Endothelial cell (in vitro differentiated cells): Measurements from ENCODE around the gene DIP2C. TPM values are rescaled to one million over a fixed set of nuclear protein-coding genes. Genes with fewer than 3 reads are reported as not detected.

Experiments used
- DNase-seq: peaks from one replicate; pipeline ENCODE4 v3.0.0; 2021; ENCODE audit warnings: low spot score
- H3K27ac Mint-ChIP-seq: one replicate; pipeline ENCODE4 v1.8.0; 2021; ENCODE audit warnings: mixed read lengths, inconsistent platforms; ENCODE audit not compliant: unreplicated experiment
- H3K27me3 Mint-ChIP-seq: one replicate; pipeline ENCODE4 v1.8.0; 2021; ENCODE audit warnings: mild to moderate bottlenecking, moderate library complexity, mixed read lengths, inconsistent platforms; ENCODE audit not compliant: unreplicated experiment
- H3K36me3 Mint-ChIP-seq: one replicate; pipeline ENCODE4 v1.8.0; 2021; ENCODE audit warnings: mild to moderate bottlenecking, low read depth, mixed read lengths, inconsistent platforms; ENCODE audit not compliant: unreplicated experiment
- H3K4me1 Mint-ChIP-seq: one replicate; pipeline ENCODE4 v1.8.0; 2021; ENCODE audit warnings: mild to moderate bottlenecking, mixed read lengths, inconsistent platforms; ENCODE audit not compliant: unreplicated experiment
- H3K4me3 Mint-ChIP-seq: one replicate; pipeline ENCODE4 v1.8.0; 2021; ENCODE audit warnings: mild to moderate bottlenecking, mixed read lengths, inconsistent platforms; ENCODE audit not compliant: unreplicated experiment
- H3K9me3 Mint-ChIP-seq: one replicate; pipeline ENCODE4 v1.8.0; 2021; ENCODE audit warnings: mixed read lengths, inconsistent platforms; ENCODE audit not compliant: unreplicated experiment
- total RNA-seq: library from RNA; stranded (reverse); fragmentation: NEBNext Ultra II Directional; extraction: Animal tissue kit (Norgen Biotek cat#: 25700); gene quantifications from one replicate; pipeline ENCODE4 v1.2.1, GENCODE V29; 2021; ENCODE audit not compliant: unreplicated experiment
- TF ChIP-seq, protein P1 (sequence below): fragments of 200-600 bp; sonication (generic); IDR thresholded peaks from one replicate; pipeline ENCODE4 v1.5.0; 2021; ENCODE audit warnings: antibody characterized with exemption; ENCODE audit not compliant: unreplicated experiment

Gene DIP2C
- total RNA-seq, 1 donor from 2014 or later, result 13.1 TPM

DNA sequence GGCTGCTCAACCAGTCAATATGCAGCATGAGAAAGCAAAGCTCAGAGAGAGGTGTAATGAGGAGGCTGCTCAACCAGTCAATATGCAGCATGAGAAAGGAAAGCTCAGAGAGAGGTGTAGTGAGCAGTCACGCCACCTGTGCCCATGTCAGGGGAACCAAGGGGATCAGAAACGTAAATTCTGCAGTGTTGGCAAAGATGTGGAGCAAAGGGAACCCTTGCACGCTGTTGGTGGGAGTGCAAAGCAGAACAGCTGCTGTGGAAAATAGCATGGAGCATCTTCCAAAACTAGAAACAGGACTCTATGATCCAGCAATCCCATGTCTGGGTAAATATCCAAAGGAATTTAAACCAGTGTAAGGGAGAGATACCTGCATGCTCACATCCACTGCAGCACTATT is 194.9 kb downstream of the DIP2C start:
- peaks cover 4% of the 10 kb centered on the region for H3K36me3 Mint-ChIP-seq
- no peaks in the 10 kb centered on the region for H3K9me3 Mint-ChIP-seq
- TF ChIP-seq, protein P1, sequence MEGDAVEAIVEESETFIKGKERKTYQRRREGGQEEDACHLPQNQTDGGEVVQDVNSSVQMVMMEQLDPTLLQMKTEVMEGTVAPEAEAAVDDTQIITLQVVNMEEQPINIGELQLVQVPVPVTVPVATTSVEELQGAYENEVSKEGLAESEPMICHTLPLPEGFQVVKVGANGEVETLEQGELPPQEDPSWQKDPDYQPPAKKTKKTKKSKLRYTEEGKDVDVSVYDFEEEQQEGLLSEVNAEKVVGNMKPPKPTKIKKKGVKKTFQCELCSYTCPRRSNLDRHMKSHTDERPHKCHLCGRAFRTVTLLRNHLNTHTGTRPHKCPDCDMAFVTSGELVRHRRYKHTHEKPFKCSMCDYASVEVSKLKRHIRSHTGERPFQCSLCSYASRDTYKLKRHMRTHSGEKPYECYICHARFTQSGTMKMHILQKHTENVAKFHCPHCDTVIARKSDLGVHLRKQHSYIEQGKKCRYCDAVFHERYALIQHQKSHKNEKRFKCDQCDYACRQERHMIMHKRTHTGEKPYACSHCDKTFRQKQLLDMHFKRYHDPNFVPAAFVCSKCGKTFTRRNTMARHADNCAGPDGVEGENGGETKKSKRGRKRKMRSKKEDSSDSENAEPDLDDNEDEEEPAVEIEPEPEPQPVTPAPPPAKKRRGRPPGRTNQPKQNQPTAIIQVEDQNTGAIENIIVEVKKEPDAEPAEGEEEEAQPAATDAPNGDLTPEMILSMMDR, result no peak
- no peak overlapping the region for H3K27ac Mint-ChIP-seq
- no peak overlapping the region for H3K4me3 Mint-ChIP-seq
- H3K27me3 Mint-ChIP-seq, result peaks cover 3% of the 10 kb centered on the region
- DNase-seq, result no peak
- H3K4me1 Mint-ChIP-seq, result peaks cover 17% of the 10 kb centered on the region

DNA sequence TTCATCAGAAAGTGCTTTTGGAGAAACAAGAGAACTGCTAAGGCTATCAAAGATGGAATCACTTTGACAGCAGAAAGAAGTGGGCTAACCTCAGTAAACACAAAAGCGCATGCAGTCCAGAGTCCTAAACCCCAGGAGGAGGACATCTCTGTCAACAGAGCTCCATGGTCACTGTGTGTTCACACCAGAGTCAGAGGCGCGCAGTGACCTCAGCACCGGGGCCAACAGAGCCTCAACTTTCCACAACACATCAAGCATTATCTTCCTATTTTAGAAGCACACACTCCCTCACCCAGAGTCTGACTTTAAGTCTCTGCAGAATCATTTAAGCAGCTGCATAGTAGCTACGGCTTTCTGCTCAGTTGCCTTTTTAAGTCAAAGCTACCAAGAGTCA is 195.3 kb downstream of the DIP2C start:
- no peak overlapping the region for H3K4me3 Mint-ChIP-seq
- peaks cover 4% of the 10 kb centered on the region for H3K36me3 Mint-ChIP-seq
- peaks cover 3% of the 10 kb centered on the region for H3K27me3 Mint-ChIP-seq
- DNase-seq, result no peak
- H3K9me3 Mint-ChIP-seq, result no peaks in the 10 kb centered on the region
- TF ChIP-seq, protein P1, result no peak
- H3K27ac Mint-ChIP-seq, result no peak overlapping the region
- peaks cover 13% of the 10 kb centered on the region for H3K4me1 Mint-ChIP-seq

DNA sequence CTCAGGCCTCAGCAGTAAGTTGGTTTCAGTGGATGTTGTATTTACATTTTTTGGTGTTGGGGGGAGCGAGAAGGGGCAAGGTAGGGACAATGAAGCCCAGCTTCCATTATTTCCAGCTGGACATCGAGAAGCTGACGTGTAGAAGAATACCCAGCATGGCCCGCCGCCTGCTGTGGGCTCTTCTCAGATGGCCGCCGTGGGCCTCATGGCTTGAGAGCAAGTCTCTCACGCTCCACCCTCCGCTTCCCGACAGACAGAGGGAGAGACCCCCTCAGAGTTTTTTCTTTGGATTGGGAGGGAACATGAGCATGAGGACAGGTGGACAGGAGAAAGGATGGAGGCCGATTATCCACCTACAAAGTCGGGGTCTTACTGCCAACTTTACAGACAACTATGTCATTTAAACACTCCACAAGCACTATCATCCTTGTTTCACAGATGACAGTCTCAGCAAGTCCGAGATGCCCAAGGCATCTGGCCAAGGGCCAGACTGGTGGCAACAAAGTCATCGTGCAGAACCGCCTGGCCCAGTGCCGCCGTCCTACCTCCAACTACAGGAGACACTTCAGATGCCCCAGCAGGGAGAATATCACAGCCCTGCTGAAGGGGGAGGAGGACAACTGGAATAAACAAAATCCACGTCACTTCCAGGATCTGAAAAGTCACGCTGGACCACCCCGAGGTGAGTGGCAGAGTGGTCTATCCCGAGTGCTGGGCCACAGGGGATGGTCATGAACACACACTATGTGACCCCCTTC is 195.9 kb downstream of the DIP2C start:
- Mint-ChIP-seq H3K4me3 (no peak overlapping the region), H3K36me3 (peaks cover 4% of the 10 kb centered on the region), H3K9me3 (no peaks in the 10 kb centered on the region), H3K27ac (no peak overlapping the region), H3K27me3 (peaks cover 3% of the 10 kb centered on the region), H3K4me1 (peaks cover 14% of the 10 kb centered on the region)
- no peak for DNase-seq
- TF ChIP-seq, protein P1, result no peak

DNA sequence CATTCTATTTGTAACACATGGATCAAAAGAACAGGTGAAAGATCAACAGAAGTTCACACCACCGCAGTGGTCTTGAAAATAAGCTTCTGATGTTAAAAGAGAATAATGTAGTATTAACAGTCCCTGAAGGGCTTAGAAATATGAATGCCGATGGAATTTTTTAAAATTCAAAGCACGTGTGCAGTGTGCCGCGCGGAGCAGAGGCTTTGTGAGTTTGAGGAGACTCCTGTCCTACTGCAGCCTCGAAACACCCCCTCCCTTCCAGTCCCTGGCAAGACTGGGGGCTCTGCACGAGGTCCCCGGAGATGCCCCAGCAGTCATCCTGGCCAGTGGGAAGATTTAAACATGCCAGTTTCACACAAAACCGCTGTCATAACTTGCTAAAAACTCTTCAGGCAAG is 196.6 kb downstream of the DIP2C start:
- no peak for DNase-seq
- no peak overlapping the region for H3K27ac Mint-ChIP-seq
- H3K9me3 Mint-ChIP-seq, result no peaks in the 10 kb centered on the region
- peaks cover 4% of the 10 kb centered on the region for H3K36me3 Mint-ChIP-seq
- H3K27me3 Mint-ChIP-seq, result peaks cover 7% of the 10 kb centered on the region
- no peak overlapping the region for H3K4me3 Mint-ChIP-seq
- TF ChIP-seq, protein P1, result no peak
- H3K4me1 Mint-ChIP-seq, result peaks cover 19% of the 10 kb centered on the region

DNA sequence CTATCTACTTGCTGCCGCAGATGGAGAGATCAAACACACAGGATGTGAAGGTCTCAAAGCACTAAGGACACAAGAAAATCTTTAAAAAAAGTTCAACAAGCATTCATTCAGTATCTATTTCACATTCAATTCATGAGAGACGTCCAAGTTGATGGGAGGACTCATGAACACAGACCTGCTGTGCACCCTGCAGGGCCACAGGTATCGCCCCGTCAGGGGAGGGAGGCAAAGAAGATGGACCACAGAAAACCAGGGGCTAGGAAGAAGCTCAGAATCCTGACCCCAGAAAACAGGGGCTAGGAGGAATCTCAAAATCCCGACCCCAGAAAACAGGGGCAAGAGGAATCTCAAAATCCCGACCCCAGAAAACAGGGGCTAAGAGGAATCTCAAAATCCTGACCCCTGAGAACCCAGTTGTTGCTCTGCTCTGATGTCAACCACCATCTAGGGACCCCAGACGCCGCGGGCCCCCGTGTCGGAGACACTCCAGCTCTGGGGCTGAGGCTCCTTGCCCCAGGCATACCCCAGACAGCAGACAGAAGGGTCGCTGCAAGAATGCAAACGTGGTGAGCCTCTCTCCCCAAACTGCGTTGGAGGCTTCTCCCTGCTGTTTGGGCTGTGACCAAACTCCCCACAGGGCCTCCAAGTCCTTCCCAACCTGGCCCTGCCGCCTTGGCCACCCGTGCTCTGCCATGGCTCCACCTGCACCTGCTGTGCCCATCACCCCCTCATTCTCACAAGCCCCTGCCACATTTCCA is 197.6 kb downstream of the DIP2C start:
- TF ChIP-seq, protein P1, result no peak
- Mint-ChIP-seq H3K9me3 (no peaks in the 10 kb centered on the region), H3K27me3 (peaks cover 10% of the 10 kb centered on the region), H3K36me3 (peaks cover 4% of the 10 kb centered on the region), H3K4me1 (peaks cover 19% of the 10 kb centered on the region), H3K4me3 (no peak overlapping the region), H3K27ac (peak overlapping the region; percentile 16)
- DNase-seq, result no peak
